B cell (primary cell): Measurements from ENCODE around the gene PTH2.

Experiments used
- EZH2 ChIP-seq: IDR thresholded peaks from 2 replicates; pipeline ENCODE4 v1.6.1; 2012; ENCODE audit warnings: borderline replicate concordance, low read depth, mild to moderate bottlenecking, moderate library complexity, low read length; ENCODE audit not compliant: insufficient read depth, poor library complexity, severe bottlenecking
- TF ChIP-seq, protein P1 (sequence below): fragments of 200-600 bp; IDR thresholded peaks from one replicate; pipeline ENCODE4 v1.8.0; 2022; ENCODE audit warnings: antibody characterized with exemption, mild to moderate bottlenecking

DNA sequence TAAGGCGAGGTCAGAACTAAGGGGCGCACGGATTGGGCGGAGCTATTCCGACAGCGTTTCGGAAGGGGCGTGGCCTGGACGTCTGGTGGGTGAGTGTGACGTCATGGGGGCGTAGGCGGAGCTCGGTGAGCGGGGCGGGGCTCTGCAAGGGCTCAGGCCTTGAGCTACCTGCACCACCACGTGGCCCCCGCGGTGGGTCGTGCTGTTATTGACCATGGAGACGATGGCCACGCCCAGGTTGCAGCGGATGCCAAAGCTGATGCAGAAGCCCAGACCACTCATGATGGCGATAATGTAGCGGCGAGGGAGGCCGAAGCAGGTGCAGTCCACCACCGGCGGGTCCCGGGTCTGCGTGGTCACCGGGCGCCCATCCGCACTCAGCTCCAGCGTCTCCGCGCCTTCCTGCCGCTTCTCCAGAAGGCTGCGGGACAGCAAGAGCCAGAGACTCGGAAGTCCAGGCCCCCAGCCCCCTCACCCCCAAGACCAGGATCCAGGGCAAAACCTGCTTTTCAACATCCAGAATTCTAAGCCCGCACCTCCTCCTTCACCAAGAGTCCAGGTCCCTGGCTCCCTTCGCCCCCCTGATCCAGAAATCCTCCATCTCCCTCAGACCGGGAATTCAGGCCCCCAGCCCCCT lies 13.3 kb upstream of the PTH2 start:
- TF ChIP-seq, protein P1, sequence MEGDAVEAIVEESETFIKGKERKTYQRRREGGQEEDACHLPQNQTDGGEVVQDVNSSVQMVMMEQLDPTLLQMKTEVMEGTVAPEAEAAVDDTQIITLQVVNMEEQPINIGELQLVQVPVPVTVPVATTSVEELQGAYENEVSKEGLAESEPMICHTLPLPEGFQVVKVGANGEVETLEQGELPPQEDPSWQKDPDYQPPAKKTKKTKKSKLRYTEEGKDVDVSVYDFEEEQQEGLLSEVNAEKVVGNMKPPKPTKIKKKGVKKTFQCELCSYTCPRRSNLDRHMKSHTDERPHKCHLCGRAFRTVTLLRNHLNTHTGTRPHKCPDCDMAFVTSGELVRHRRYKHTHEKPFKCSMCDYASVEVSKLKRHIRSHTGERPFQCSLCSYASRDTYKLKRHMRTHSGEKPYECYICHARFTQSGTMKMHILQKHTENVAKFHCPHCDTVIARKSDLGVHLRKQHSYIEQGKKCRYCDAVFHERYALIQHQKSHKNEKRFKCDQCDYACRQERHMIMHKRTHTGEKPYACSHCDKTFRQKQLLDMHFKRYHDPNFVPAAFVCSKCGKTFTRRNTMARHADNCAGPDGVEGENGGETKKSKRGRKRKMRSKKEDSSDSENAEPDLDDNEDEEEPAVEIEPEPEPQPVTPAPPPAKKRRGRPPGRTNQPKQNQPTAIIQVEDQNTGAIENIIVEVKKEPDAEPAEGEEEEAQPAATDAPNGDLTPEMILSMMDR, result no peak
- TF ChIP-seq EZH2, result no peak
